Measurements from ENCODE around the gene PPP1R27. TPM values are rescaled to one million over a fixed set of nuclear protein-coding genes. Genes with fewer than 3 reads are reported as not detected.

The PPP1R27 gene, protein sequence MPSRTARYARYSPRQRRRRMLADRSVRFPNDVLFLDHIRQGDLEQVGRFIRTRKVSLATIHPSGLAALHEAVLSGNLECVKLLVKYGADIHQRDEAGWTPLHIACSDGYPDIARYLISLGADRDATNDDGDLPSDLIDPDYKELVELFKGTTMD
- polyA plus RNA-seq = not detected in 2 replicates

DNA sequence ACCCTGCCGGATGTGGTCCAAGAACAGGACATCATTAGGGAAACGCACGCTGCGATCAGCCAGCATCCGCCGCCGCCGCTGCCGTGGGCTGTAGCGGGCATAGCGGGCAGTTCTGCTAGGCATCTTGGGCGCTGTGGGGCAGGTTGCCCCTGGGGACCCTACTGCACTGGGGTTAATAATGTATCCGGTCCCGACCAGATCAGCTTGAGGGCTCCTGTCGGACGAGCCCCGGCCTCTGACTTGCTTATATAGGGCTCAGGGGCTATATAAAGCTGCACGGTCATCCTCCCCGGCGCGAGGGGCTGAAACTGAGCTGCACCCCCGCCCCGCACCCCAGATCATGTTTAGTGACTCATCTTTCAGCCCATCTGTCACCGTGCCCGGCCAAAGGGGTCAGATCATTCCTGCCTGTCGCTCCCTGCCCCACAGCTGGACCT is at the start of gene PPP1R27:
Gene PPP1R27, minus strand, starts transcription at position 220 of the 437 bp plus-strand sequence. Its CDS starts 97 bp downstream, at position 123.

GRCh38 chr17:81870981-81871386 is 36.1 kb upstream of the PPP1R27 start, which contains the start of gene ARHGDIA:
ARHGDIA (minus strand) TSS chr17:81871337; CDS start chr17:81869930, 1,407 bp downstream.

GRCh38 chr17:81859906-81860755 is 25.3 kb upstream of the PPP1R27 start, which contains the start of gene P4HB:
P4HB (minus strand) TSS chr17:81860535; CDS start chr17:81860471, 64 bp downstream.

DNA sequence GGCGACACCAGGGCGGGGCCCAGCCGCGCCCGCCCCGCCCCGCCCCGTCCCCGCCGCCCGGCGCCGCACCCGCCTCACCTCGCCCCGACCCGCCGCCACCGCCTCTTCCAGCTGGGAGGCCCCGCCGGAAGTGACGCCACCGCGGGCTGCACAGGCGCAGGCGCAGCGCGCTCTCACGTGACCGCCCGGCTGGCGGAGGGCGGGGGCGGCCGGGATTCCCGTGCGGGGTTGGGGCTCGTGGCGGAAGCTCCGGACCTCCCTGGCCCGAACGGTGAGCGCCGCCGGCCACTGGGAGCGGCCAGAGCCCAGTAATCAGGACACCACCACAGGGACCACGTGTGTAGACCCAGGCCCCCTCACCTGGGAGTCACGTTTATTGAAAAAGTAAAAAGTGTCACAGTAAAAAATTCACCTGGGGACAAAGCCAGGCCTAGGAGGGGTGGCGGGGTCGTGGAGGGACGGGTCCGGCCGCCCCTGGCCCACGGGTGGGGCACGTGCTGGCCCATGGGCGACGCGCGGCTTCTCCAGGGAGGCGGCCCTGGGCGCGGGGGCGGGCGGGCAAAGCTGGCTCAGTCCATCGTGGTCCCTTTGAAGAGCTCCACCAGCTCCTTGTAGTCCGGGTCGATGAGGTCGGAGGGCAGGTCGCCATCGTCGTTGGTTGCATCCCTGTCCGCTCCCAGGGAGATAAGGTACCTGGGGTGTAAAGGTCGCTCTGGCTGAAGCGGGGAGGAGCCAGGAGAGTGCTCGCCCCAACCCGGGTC is 1.5 kb downstream of the PPP1R27 start, which contains the start of gene MCRIP1:
Gene MCRIP1, minus strand, starts transcription at position 132 of the 761 bp plus-strand sequence. CDS start 8,785 bp downstream, outside the sequence.

GRCh38 chr17:81803728-81804558 is 30.9 kb downstream of the PPP1R27 start, which contains the start of gene GCGR:
GCGR (plus strand) TSS chr17:81804150; CDS start chr17:81809019, 4,869 bp downstream.

Other genes starting within 250 kb of the PPP1R27 start
- gene NPLOC4, start 197.9 kb downstream of the PPP1R27 start, polyA plus RNA-seq = 3.6 and 4.5 TPM in 2 replicates
- gene TSPAN10, start 197.9 kb downstream of the PPP1R27 start, polyA plus RNA-seq = 0.94 and 1.5 TPM in 2 replicates
- gene PDE6G, start 178.5 kb downstream of the PPP1R27 start, polyA plus RNA-seq = not detected in 2 replicates
- 5.8 and 21.7 TPM in 2 replicates for gene OXLD1, start 168.4 kb downstream of the PPP1R27 start, polyA plus RNA-seq
- gene CCDC137, start 168.3 kb downstream of the PPP1R27 start, polyA plus RNA-seq = 2.8 and 4.6 TPM in 2 replicates
- 43.8 and 47.4 TPM in 2 replicates for gene ARL16, start 151.3 kb downstream of the PPP1R27 start, polyA plus RNA-seq
- 6.0 and 6.1 TPM in 2 replicates for gene HGS, start 151.0 kb downstream of the PPP1R27 start, polyA plus RNA-seq
- gene MRPL12, start 131.7 kb downstream of the PPP1R27 start, polyA plus RNA-seq = 2.6 and 10.2 TPM in 2 replicates
- 0.13 TPM in 1 of 2 replicates, not detected in the other for gene SLC25A10, start 122.8 kb downstream of the PPP1R27 start, polyA plus RNA-seq
- not detected in 2 replicates for gene GCGR, start 30.9 kb downstream of the PPP1R27 start, polyA plus RNA-seq
- gene MCRIP1, start 1.8 kb downstream of the PPP1R27 start, polyA plus RNA-seq = 15.2 TPM in 2 replicates
- 16.9 and 26.2 TPM in 2 replicates for gene P4HB, start 25.5 kb upstream of the PPP1R27 start, polyA plus RNA-seq
- 17.8 and 18.9 TPM in 2 replicates for gene ARHGDIA, start 36.3 kb upstream of the PPP1R27 start, polyA plus RNA-seq
- gene ALYREF, start 56.5 kb upstream of the PPP1R27 start, polyA plus RNA-seq = 2.3 and 3.9 TPM in 2 replicates
- gene ANAPC11, start 56.7 kb upstream of the PPP1R27 start, polyA plus RNA-seq = 151 and 201 TPM in 2 replicates
- not detected in 2 replicates for gene NPB, start 67.2 kb upstream of the PPP1R27 start, polyA plus RNA-seq
- gene PCYT2, start 76.3 kb upstream of the PPP1R27 start, polyA plus RNA-seq = 1.5 and 1.6 TPM in 2 replicates
- gene SIRT7, start 83.1 kb upstream of the PPP1R27 start, polyA plus RNA-seq = 2.1 and 2.4 TPM in 2 replicates
- 3.9 and 7.6 TPM in 2 replicates for gene MAFG, start 92.7 kb upstream of the PPP1R27 start, polyA plus RNA-seq
- 1.6 TPM in 1 of 2 replicates, not detected in the other for gene PYCR1, start 102.2 kb upstream of the PPP1R27 start, polyA plus RNA-seq
- gene MYADML2, start 112.2 kb upstream of the PPP1R27 start, polyA plus RNA-seq = 0.26 and 0.84 TPM in 2 replicates
- not detected in 2 replicates for gene NOTUM, start 126.1 kb upstream of the PPP1R27 start, polyA plus RNA-seq
- 1.0 and 6.4 TPM in 2 replicates for gene ASPSCR1, start 142.6 kb upstream of the PPP1R27 start, polyA plus RNA-seq
- gene CENPX, start 187.8 kb upstream of the PPP1R27 start, polyA plus RNA-seq = 33.3 and 49.2 TPM in 2 replicates
- gene LRRC45, start 188.3 kb upstream of the PPP1R27 start, polyA plus RNA-seq = not detected in 2 replicates
- gene RAC3, start 196.6 kb upstream of the PPP1R27 start, polyA plus RNA-seq = not detected in 2 replicates
- gene DCXR, start 202.6 kb upstream of the PPP1R27 start, polyA plus RNA-seq = 74.0 and 147 TPM in 2 replicates
- 1.4 and 2.1 TPM in 2 replicates for gene RFNG, start 216.8 kb upstream of the PPP1R27 start, polyA plus RNA-seq
- gene GPS1, start 216.8 kb upstream of the PPP1R27 start, polyA plus RNA-seq = 29.3 and 31.1 TPM in 2 replicates
- 11.3 and 13.6 TPM in 2 replicates for gene DUS1L, start 230.8 kb upstream of the PPP1R27 start, polyA plus RNA-seq